Measurements from ENCODE around the gene CKB.

The CKB gene

GRCh38 chr14:103533999-103534575, 11.5 kb upstream of the CKB start:
- TF ChIP-seq SIN3A (IDR thresholded peaks at IDR 0.05; ENCODE audit: borderline replicate concordance, insufficient read depth, low read length) (no peak), TAF1 (IDR thresholded peaks at IDR 0.05; ENCODE audit: borderline replicate concordance, insufficient read depth, low read length) (no peak), FOXP2 (optimal IDR thresholded peaks at IDR 0.05; ENCODE audit: borderline replicate concordance, extremely low read depth, extremely low read length, insufficient read depth) (no peak), POLR2AphosphoS5 (IDR thresholded peaks at IDR 0.05; ENCODE audit: low read depth, low read length) (no peak)
- TF ChIP-seq, protein P1, sequence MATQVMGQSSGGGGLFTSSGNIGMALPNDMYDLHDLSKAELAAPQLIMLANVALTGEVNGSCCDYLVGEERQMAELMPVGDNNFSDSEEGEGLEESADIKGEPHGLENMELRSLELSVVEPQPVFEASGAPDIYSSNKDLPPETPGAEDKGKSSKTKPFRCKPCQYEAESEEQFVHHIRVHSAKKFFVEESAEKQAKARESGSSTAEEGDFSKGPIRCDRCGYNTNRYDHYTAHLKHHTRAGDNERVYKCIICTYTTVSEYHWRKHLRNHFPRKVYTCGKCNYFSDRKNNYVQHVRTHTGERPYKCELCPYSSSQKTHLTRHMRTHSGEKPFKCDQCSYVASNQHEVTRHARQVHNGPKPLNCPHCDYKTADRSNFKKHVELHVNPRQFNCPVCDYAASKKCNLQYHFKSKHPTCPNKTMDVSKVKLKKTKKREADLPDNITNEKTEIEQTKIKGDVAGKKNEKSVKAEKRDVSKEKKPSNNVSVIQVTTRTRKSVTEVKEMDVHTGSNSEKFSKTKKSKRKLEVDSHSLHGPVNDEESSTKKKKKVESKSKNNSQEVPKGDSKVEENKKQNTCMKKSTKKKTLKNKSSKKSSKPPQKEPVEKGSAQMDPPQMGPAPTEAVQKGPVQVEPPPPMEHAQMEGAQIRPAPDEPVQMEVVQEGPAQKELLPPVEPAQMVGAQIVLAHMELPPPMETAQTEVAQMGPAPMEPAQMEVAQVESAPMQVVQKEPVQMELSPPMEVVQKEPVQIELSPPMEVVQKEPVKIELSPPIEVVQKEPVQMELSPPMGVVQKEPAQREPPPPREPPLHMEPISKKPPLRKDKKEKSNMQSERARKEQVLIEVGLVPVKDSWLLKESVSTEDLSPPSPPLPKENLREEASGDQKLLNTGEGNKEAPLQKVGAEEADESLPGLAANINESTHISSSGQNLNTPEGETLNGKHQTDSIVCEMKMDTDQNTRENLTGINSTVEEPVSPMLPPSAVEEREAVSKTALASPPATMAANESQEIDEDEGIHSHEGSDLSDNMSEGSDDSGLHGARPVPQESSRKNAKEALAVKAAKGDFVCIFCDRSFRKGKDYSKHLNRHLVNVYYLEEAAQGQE (IDR thresholded peaks at IDR 0.05; ENCODE audit: insufficient read depth in 1 of 2, low read depth in 2 of 2, low read length in 2 of 2), result no peak

GRCh38 chr14:103533137-103533998, 10.7 kb upstream of the CKB start:
- TF ChIP-seq TAF1 (IDR thresholded peaks at IDR 0.05; ENCODE audit: borderline replicate concordance, insufficient read depth, low read length) (no peak), SIN3A (IDR thresholded peaks at IDR 0.05; ENCODE audit: borderline replicate concordance, insufficient read depth, low read length) (no peak), FOXP2 (optimal IDR thresholded peaks at IDR 0.05; ENCODE audit: borderline replicate concordance, extremely low read depth, extremely low read length, insufficient read depth) (no peak), POLR2AphosphoS5 (IDR thresholded peaks at IDR 0.05; ENCODE audit: low read depth, low read length) (no peak)
- TF ChIP-seq, protein P1 (IDR thresholded peaks at IDR 0.05; ENCODE audit: insufficient read depth in 1 of 2, low read depth in 2 of 2, low read length in 2 of 2), result no peak

DNA sequence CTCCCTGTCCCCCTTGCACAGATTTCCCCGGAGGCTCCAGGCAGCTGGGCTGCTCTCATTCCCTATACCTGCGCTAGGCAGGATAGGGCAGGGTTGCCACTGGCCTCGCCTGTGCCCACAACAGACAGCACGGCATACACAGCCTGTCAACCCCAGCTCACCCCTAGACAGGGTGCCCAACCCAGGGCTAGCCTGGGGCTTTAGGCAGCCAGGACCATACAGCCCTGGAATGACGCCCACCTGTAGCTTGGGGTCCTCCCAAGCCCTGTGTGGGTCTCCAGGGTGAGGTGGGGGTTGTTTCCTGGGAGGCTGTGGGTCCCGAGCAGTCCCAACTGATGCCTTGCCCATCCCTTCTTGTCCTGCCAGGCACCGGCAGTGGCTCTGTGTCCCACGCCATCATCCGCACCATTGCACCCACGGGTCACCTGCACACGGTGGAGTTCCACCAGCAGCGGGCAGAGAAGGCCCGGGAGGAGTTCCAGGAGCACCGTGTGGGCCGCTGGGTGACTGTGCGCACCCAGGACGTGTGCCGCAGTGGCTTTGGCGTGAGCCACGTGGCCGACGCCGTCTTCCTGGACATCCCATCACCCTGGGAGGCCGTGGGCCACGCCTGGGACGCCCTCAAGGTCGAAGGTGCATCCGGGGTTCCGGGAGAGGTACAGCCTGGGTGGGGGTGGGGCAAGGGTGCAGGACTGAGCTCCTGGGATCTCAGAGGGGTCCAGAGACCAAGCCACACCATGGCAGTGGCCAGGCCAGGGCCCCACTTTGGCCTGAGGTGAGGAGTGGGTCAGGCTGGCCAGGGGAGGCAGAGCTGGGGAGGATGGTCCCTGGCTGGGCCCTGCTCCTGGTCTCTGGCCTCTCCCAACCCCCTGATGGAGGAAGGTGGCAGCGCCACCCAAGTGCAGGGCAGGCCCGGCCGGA, 9.8 kb upstream of the CKB start:
- TF ChIP-seq, protein P1 (IDR thresholded peaks at IDR 0.05; ENCODE audit: insufficient read depth in 1 of 2, low read depth in 2 of 2, low read length in 2 of 2), result no peak
- no peak for TF ChIP-seq FOXP2 (optimal IDR thresholded peaks at IDR 0.05; ENCODE audit: borderline replicate concordance, extremely low read depth, extremely low read length, insufficient read depth)
- TF ChIP-seq POLR2AphosphoS5 (IDR thresholded peaks at IDR 0.05; ENCODE audit: low read depth, low read length), result no peak
- no peak for TF ChIP-seq SIN3A (IDR thresholded peaks at IDR 0.05; ENCODE audit: borderline replicate concordance, insufficient read depth, low read length)
- TF ChIP-seq TAF1 (IDR thresholded peaks at IDR 0.05; ENCODE audit: borderline replicate concordance, insufficient read depth, low read length), result no peak

GRCh38 chr14:103531421-103532215, 9.0 kb upstream of the CKB start:
- TF ChIP-seq TAF1 (IDR thresholded peaks at IDR 0.05; ENCODE audit: borderline replicate concordance, insufficient read depth, low read length) (no peak), SIN3A (IDR thresholded peaks at IDR 0.05; ENCODE audit: borderline replicate concordance, insufficient read depth, low read length) (no peak)
